ENCODE data around the gene HOXD9.

DNA sequence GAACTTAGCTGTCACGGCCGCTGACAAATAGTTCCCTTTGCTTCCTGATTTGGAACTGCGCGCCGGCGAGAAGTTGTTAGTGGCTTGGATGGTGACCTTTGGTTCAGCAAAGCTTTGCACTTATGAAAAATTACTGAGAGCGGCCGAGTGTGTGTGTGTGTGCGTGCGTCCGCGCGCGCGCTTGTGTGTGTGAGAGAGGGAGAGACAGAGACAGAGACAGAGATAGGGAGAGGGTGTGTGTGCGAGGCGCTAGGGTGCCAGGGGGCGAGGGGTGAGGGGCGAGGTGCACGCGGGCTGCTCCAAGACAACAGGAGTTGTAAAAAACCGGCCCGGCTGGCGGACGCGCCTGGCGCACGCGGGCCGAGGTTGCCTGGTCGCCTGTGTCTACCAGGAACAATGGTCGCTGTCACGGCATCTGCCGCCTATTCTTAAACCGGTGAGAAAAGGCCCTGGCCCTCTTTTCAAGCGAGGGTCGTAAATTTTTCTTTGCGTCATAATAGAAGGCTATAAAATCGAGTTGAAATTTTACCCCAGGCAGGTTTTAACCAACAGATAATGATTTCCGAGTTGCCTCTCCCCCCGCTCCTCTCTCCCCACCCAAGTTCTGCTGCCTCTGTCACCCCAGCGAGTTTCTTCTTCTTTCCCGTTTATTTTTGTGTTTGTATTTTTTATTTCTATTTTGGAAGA, 35.1 kb downstream of the HOXD9 start:
- TF ChIP-seq, protein P1, sequence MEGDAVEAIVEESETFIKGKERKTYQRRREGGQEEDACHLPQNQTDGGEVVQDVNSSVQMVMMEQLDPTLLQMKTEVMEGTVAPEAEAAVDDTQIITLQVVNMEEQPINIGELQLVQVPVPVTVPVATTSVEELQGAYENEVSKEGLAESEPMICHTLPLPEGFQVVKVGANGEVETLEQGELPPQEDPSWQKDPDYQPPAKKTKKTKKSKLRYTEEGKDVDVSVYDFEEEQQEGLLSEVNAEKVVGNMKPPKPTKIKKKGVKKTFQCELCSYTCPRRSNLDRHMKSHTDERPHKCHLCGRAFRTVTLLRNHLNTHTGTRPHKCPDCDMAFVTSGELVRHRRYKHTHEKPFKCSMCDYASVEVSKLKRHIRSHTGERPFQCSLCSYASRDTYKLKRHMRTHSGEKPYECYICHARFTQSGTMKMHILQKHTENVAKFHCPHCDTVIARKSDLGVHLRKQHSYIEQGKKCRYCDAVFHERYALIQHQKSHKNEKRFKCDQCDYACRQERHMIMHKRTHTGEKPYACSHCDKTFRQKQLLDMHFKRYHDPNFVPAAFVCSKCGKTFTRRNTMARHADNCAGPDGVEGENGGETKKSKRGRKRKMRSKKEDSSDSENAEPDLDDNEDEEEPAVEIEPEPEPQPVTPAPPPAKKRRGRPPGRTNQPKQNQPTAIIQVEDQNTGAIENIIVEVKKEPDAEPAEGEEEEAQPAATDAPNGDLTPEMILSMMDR (IDR thresholded peaks at IDR 0.05) = no peak
- TF ChIP-seq POLR2AphosphoS5 (IDR thresholded peaks at IDR 0.05) = no peak
- TF ChIP-seq POLR2A (IDR thresholded peaks at IDR 0.05) = no peak
- TF ChIP-seq EP300 (IDR thresholded peaks at IDR 0.05; ENCODE audit: low read depth) = no peak

Measured in transverse colon (tissue), 4 donors.